Measurements from ENCODE around the gene PDXP.
"Not testable (repeated sequence)": the region's sequence is repeated elsewhere in the genome, so short reads cannot be mapped to it uniquely, and the experiment has no call there.

PDXP gene

DNA sequence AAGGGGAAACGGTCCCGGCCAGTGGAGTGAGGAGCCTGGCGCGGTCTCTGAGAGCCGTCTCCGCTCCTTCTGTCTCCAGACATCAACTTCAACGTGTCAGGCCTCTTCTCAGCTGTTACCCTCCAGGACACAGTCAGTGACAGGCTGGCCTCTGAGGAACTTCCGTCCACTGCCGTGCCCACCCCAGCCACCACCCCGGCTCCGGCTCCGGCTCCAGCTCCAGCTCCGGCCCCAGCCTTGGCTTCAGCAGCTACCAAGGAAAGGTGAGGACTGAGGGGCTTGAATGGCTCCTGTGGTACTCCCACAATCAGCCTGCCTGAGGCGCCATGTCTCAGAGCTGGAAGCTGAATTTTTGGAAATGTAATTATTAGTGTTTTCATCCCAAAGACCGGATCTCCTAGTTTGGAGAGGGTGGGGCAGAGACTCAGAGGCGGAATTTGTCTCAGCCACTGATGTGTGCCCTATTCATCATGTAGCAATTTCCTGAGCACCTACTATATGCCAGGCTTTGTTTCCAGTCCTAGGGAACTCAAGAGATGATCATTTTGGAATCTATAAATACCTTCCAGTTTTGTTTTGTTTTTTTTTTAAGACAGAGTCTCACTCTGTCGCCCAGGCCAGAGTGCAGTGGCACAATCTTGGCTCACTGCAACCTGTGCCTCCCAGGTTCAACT is 7.9 kb upstream of the PDXP start:
- no peak for DNase-seq

- DNase-seq = no peak
Observed at GRCh38 chr22:37654563-37655251, 3.8 kb upstream of the PDXP start.

DNA sequence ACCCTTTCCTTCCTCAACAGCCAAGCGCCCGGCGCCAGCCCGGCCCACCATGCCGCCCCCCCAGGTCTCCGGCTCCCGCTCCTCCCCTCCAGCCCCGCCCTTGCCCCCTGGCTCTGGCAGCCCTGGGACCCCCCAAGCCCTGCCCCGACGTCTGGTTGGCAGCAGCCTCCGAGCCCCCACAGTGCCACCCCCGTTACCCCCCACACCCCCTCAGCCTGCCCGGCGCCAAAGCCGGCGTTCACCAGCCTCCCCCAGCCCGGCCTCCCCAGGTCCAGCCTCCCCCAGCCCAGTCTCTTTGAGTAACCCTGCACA is 3.3 kb upstream of the PDXP start:
- no peak for DNase-seq

DNA sequence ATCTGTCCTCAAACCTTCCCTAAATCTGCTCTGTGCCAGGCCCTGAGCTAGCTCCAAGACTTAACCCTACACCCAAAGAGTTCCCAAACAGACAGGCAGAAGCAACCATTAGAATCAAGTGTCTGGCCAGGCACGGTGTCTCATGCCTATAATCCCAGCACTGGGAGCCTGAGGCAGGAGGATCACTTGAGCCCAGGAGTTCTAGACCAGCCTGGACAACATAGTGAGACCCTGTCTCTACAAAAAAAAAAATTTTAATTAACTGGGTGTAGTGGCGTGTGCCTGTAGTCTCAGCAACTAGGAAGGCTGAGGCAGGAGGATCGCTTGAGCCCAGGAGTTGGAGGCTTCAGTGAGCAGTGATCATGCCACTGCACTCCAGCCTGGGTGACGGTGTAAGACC is 1.9 kb upstream of the PDXP start:
- not testable (repeated sequence) for DNase-seq

DNA sequence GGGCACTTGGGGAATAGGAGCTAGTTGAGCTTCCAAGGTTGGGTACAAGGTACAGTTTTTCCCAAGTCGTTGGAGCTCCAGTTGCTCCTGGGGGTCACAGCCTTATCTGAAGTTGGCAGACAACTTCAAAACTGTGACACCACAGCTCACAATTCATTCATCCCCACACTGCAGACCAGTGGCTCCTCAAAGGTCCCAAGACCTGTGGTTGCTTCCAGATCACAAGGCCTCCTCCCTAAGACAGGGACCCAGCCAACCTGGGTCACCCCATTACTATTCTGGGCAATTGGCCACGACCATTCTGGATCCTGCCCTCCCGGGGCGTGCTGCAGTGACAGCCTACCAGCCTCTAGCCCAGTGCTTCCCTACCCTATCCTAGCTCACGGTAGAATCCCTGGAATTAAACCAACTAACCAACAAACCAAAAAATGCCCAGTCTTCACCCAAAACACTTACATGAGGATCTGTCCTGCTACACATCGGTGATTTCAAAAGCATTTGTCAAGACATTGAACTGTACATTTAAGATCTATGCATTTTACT is 862 bp upstream of the PDXP start:
- no peak for DNase-seq

- DNase-seq = no peak
Observed at GRCh38 chr22:37659066-37659896, 758 bp downstream of the PDXP start.

GRCh38 chr22:37659897-37660708 is 1.6 kb downstream of the PDXP start:
- no peak for DNase-seq

GRCh38 chr22:37660709-37661045 is 2.2 kb downstream of the PDXP start:
- no peak for DNase-seq

DNA sequence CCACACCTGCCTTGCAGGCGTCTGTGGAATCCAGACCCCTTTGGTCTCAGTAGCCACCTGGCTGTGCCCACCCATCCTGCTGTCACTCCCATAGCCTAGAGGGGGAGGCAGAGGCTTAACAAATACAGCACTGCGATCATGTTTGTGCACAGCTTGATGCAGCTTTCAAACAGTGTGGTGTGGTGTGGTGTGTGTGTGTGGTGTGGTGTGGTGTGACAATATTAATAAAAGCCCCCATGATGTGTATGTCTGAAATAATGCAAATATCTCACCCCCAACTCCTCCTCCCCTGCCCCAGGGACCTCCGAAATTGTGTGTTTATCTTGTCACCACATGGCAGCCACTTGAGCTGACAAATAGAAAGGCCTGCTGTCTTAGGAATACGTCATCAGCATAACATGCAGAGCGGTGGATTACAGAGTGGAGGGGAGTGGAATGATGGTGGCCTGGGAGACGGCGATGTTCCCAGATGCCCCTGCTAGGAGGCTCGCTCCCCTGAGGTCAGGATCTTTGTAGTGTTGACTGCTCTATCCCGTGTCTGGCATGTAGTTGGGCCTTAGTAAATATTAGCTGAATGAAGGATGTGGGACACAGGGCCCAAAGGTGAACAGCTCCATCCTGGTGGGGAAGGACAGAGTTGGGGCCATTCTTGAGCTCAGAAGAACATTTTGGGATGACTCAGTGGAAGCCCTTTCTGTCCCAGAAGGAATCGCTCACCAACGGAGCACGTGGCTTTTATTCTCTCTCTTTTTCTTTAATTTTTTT is 2.8 kb downstream of the PDXP start:
- peak in 1 of 2 donors; percentile 21 for DNase-seq

DNA sequence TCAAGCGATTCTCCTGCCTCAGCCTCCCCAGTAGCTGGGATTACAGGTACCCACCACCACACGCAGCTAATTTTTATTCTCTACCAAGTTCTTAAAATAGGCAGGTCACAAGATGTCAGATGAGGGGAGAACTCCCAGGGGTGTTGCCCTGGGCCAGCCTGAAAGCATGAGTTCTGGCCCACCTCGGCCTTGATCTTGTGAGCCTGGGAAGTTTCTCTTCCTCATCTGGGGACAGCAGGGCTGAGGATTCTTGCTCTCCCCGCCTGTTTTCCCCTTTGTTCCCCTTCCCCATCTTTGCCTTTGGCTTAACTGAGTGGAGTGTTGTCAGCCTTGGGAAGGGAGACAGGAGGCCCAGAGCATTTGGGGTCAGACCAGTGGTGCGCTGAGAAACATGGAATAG is 3.5 kb downstream of the PDXP start:
- DNase-seq = no peak

DNA sequence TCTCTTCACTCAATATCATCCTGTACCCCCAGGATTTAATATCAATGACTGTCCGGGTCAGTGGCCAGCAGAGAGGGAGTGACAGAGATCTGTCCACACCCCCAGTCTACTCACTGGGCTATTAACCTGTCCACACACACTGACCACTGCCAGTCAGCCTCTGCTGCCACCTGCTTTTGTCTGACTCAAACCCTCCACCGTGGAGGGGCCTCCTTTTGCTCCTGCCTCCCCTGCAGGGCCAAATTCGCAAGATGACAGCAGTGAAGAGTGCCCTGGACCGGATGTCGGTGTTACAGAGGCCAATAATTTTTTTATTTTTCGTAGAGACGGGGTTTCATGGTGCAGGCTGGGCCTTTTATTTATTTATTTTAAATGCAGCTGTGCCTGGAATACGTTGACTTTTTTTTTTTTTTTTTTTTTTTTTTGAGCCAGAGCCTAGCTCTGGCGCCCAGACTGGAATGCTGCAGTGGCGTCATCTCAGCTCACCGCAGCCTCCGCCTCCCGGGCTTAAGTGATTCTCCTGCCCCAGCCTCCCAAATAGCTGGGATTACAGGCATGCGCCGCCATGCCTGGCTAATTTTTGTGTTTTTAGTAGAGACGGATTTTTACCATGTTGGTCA is 5.1 kb downstream of the PDXP start:
- no peak for DNase-seq

DNA sequence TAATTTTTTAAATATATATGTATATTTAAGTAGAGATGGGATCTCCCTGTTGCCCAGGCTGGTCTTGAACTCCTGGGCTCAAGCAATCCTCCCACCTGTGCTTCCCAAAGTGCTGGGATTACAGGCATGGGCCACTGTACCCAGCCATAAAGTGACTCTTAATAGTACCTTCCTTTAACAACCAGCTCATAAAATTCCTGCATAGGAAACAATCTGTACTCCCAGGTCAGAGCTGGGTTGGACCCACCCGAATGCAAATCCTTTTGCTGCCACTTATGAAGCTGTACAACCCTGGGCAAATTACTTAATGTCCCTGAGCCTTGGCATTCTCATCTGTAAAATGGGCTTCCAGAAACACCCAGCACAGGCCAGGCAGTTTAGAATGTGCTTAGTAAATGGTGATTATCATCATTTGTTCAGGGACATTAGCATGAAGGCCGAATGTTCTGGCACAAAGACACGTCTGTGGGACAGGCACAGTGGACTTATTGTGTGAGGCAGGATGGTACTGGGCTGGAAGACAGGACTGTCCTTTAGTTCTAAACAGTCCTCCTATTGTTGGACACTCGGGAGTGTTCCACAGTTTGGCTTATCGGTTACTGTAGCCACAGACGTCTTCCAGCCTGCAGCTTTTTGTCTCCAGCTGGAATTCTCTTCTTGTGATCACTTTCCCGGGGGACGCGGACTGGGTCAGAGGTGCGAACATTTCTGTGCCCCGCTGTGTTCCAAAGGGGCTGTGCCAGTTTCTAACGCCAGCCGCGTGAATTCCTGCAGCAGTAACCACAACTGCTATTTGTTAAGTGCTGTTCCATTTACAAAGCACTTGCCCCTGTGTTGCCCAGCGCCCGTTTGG is 6.0 kb downstream of the PDXP start:
- no peak for DNase-seq

- DNase-seq = no peak
Observed at GRCh38 chr22:37665487-37665886, 7.0 kb downstream of the PDXP start.

DNA sequence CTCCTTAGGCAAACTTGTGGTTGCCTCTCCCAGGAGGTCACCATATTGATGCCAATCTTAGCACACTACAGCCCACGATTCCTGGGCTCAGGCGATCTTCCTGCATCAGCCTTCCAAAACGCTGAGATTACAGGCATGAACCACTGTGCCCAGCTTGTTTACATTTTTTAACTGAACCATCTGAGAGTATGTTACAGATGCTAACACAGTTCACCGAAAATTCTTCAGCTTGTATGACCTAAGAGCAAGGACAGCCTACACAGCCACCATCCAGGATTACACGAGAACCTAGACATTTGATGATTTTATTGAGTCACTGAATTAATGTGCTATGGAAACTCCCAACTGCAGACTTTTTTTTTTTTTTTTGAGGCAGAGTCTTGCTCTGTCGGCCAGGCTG is 11.1 kb downstream of the PDXP start:
- no peak for DNase-seq

GRCh38 chr22:37672206-37672919 is 13.8 kb downstream of the PDXP start:
- DNase-seq = peak in 1 of 2 donors; percentile 46

DNA sequence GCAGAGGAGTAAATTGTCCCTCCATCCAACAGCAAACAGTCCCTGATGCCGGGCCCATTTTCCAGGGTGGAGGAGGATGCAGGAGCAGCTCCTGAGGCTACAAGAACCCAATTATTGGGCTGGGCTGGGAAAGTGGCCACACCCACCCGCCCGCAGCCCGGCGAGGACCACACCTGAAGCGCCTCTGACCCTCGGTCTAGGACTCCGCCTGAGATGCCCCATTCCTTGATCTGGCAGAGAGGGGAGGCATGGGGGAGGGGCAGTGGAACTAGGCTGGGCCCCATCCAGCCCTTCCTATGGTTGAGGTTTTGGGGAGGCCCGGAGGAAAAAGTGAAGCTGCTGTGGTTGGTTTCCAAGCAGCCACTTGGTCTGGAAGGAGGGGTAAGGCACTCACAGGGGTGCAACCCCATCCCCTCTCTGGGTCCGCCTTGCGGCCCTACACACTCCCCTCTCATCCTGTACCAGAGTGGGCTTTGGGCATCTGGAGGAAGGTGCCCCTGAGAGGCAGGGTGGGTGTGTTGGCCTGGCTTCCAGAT is 14.5 kb downstream of the PDXP start:
- DNase-seq = no peak

GRCh38 chr22:37674248-37674647 is 15.7 kb downstream of the PDXP start:
- DNase-seq = no peak

DNA sequence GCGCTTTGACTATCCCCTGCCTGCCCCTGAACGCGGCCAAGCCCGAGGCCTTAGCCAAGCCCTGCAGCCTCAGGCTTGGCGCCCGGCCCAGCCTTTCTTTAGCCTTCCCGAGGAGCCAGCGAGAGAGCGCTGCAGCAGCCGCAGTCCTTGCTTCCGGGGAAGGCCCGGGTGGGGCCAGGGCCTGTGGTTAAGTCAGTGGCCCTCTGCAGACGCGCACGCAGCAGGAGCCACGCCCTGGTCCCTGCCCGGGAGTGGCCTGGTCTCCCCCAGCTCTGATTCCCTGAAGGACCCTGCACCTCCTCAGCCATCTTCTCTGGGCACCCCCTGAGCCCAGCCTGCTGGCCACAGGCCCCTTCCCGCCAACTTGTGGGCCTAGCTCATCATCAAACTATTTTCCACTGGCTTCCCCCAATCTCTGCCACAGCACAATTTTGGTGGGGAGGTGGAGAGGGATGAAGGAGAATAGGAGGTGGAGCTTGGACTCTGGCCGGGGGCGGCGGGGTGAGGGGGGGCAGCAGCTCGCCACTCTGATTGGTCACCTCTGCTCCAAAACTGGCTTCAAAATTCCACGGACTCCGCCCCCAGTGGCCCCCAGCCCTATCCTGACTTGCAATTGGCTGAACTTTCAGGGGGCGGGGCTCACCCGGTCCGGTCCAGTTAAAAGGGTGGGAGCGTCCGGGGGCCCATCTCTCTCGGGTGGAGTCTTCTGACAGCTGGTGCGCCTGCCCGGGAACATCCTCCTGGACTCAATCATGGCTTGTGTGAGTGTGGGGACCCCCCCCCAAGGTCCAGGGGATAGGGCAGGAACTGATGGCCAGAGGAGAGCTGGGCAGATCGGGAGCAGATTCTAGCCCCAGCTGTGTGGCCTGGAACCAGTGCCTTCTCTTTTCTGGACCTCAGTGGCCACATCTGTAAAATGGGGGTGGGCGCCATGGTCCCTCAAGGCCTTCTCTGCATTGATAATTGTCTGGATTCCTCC is 16.7 kb downstream of the PDXP start, which contains the start of gene LGALS1:
Gene LGALS1, plus strand, starts transcription at position 686 of the 979 bp plus-strand sequence. Its CDS starts 67 bp downstream, at position 753.
- peak; percentile 67 to 94 for DNase-seq

Data from bone marrow (tissue), 2 donors.